SK-N-SH treated with all-trans-retinoic acid at 6 μM for 48 hours (cell line): ENCODE results near the gene ABCD1.
"Not testable (repeated sequence)": the region's sequence is repeated elsewhere in the genome, so short reads cannot be mapped to it uniquely, and the experiment has no call there.

Experiments
- ATAC-seq: fragments of 200-7000 bp; cut with Tn5 transposase; 3 replicates; pipeline ENCODE4 v1.9.1; 2020; ENCODE audit warnings: mild to moderate bottlenecking, moderate library complexity
- ARNTL ChIP-seq: fragments of 450-650 bp; formaldehyde crosslinking; IDR thresholded peaks from 2 replicates; pipeline ENCODE4 v1.5.0; 2020; ENCODE audit warnings: low read depth, mild to moderate bottlenecking, moderate library complexity, borderline replicate concordance
- BACH2 ChIP-seq: fragments of 250-450 bp; sonication (Bioruptor Pico); IDR thresholded peaks from 2 replicates; pipeline ENCODE4 v1.9.0; 2021; ENCODE audit warnings: mild to moderate bottlenecking, borderline replicate concordance
- ESRRG ChIP-seq: fragments of 250-450 bp; sonication (Bioruptor Pico); IDR thresholded peaks from 2 replicates; pipeline ENCODE4 v1.6.1; 2021; ENCODE audit warnings: mild to moderate bottlenecking
- ISL1 ChIP-seq: fragments of 250-450 bp; sonication (Bioruptor Pico); IDR thresholded peaks from 2 replicates; pipeline ENCODE4 v2.1.2; 2022; ENCODE audit warnings: mild to moderate bottlenecking, moderate library complexity
- PPARA ChIP-seq: fragments of 250-450 bp; sonication (Bioruptor Pico); IDR thresholded peaks from 2 replicates; pipeline ENCODE4 v1.5.0; 2020; ENCODE audit warnings: mild to moderate bottlenecking, borderline replicate concordance
- RARB ChIP-seq: fragments of 250-450 bp; sonication (Bioruptor Pico); IDR thresholded peaks from 2 replicates; pipeline ENCODE4 v1.8.0; 2021; ENCODE audit warnings: mild to moderate bottlenecking, moderate library complexity
- TOX ChIP-seq: fragments of 250-450 bp; sonication (Bioruptor Pico); IDR thresholded peaks from 2 replicates; pipeline ENCODE4 v1.8.0; 2021; ENCODE audit warnings: mild to moderate bottlenecking, moderate library complexity, borderline replicate concordance
- ZC3H10 ChIP-seq: fragments of 250-450 bp; sonication (Bioruptor Pico); IDR thresholded peaks from 2 replicates; pipeline ENCODE4 v1.5.1; 2021; ENCODE audit warnings: mild to moderate bottlenecking, moderate library complexity
- ZFP3 ChIP-seq: fragments of 250-450 bp; sonication (Bioruptor Pico); IDR thresholded peaks from 2 replicates; pipeline ENCODE4 v1.5.0; 2020; ENCODE audit warnings: mild to moderate bottlenecking, moderate library complexity
- ZNF565 ChIP-seq: fragments of 450-650 bp; formaldehyde crosslinking; conservative IDR thresholded peaks from 2 replicates; pipeline ENCODE4 v1.5.0; 2020; ENCODE audit warnings: low read depth, mild to moderate bottlenecking, moderate library complexity
- ZNF70 ChIP-seq: fragments of 450-650 bp; formaldehyde crosslinking; IDR thresholded peaks from 2 replicates; pipeline ENCODE4 v1.5.0; 2020; ENCODE audit warnings: mild to moderate bottlenecking, moderate library complexity
- ZNF8 ChIP-seq: fragments of 450-650 bp; formaldehyde crosslinking; IDR thresholded peaks from 2 replicates; pipeline ENCODE4 v1.5.0; 2020; ENCODE audit warnings: mild to moderate bottlenecking, moderate library complexity
- TF ChIP-seq, protein P1 (sequence below): fragments of 250-450 bp; sonication (Bioruptor Pico); IDR thresholded peaks from 2 replicates; pipeline ENCODE4 v1.5.0; 2020; ENCODE audit warnings: mild to moderate bottlenecking, moderate library complexity
- TF ChIP-seq, protein P2 (sequence below): fragments of 250-450 bp; sonication (Bioruptor Pico); IDR thresholded peaks from 2 replicates; pipeline ENCODE4 v1.8.0; 2020; ENCODE audit warnings: mild to moderate bottlenecking, moderate library complexity, borderline replicate concordance
- TF ChIP-seq, protein P3 (sequence below): fragments of 250-450 bp; sonication (Bioruptor Pico); IDR thresholded peaks from 2 replicates; pipeline ENCODE4 v1.8.0; 2021; ENCODE audit warnings: low read depth, mild to moderate bottlenecking, moderate library complexity, borderline replicate concordance
- TF ChIP-seq, protein P4 (sequence below): fragments of 250-450 bp; sonication (Bioruptor Pico); IDR thresholded peaks from 2 replicates; pipeline ENCODE4 v1.5.1; 2020; ENCODE audit warnings: low read depth, mild to moderate bottlenecking, moderate library complexity
- TF ChIP-seq, protein P5 (sequence below): fragments of 250-450 bp; sonication (Bioruptor Pico); IDR thresholded peaks from 2 replicates; pipeline ENCODE4 v1.5.1; 2021; ENCODE audit warnings: mild to moderate bottlenecking, moderate library complexity

ABCD1 gene

DNA sequence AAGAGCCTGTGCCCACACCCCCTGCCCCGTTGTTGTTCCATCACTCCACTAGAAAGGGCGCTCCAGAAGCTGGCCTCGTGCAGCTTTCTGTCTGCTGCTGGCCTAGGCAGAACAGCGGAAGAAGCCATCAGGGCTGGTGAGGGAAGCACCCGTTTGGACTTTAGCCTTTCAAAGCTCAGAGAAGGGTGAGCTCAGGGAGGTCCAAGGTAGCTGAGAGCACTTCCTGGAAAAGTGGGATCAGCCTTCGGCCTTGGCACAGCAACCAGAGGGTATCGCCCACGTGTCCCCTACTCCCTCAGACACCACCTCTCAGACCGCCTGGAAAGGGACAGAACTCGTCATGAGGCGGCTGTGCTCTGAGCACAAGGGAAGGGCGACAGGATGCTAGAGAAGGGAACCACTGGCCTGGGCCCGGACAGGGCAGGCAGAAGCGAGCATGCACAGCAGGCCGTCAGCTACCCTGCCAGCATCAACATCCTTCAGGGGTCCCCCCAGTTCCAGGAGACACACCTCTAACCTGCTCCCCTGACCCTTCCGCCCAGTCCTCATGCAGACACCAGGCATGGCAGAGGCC lies 25.4 kb upstream of the ABCD1 start:
- ATAC-seq: not testable (repeated sequence)

DNA sequence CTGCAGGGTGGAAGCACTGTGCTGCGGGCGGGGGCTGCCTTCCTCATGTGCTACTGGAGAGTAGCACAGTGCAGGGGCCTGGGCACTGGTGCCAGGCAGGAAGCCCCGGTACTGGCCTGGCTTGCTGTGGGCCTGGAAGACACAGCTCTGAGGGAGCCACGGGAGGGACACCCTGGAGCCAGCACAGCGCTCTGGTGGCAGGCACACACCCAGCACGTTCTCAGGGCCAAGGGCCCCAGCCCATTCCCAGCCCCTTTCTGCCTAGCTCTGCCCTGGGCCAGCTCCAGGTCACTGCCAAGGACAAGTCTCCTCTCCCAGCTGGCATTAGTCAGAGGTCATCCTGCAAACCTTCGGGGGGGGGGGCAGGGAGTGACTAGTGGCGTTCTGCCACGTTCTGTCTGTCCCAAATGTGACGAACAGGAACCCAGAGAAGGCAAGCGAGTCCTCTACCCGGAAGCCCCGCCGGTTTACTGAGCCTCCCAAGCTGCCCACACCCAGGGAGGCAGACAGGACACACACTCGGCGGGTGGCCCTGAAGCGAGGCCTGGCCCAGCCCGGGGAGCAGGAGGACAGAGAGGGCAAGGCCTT lies 24.8 kb upstream of the ABCD1 start:
- not testable (repeated sequence) for ATAC-seq

DNA sequence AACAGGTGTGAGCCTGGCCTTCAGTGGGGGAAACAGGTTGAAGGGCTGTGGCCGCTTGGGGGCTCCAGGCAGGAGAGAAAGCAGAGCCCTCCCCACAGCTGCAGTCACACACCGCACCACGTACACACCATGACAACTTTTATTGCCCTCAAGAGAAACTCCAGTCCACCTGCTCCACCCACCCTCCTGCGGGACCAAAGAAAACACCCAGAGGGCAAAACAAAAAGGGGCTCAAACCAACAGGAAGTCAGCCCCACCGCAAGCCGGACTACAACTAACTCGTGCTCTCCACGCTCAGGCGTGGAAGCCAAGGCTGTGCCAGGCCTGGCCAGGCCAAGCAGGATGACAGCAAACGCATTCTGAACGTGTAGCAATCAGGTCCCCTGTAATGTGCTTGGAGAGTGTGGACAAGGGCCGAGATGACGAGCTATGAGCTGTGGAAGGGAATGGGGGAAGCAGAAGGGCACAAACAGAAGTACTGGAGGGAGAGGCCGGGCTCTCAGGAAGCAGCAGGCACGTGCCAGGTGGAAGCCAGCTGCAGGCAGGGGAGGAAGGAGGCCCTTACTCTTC lies 24.2 kb upstream of the ABCD1 start:
- ATAC-seq: no peak
- TF ChIP-seq ZNF8 (CRISPR knock-in tag) (no peak), ZNF70 (CRISPR knock-in tag) (no peak), ISL1 (CRISPR knock-in tag) (no peak), ZFP3 (no peak), ESRRG (CRISPR knock-in tag) (no peak)
- TF ChIP-seq, protein P1, sequence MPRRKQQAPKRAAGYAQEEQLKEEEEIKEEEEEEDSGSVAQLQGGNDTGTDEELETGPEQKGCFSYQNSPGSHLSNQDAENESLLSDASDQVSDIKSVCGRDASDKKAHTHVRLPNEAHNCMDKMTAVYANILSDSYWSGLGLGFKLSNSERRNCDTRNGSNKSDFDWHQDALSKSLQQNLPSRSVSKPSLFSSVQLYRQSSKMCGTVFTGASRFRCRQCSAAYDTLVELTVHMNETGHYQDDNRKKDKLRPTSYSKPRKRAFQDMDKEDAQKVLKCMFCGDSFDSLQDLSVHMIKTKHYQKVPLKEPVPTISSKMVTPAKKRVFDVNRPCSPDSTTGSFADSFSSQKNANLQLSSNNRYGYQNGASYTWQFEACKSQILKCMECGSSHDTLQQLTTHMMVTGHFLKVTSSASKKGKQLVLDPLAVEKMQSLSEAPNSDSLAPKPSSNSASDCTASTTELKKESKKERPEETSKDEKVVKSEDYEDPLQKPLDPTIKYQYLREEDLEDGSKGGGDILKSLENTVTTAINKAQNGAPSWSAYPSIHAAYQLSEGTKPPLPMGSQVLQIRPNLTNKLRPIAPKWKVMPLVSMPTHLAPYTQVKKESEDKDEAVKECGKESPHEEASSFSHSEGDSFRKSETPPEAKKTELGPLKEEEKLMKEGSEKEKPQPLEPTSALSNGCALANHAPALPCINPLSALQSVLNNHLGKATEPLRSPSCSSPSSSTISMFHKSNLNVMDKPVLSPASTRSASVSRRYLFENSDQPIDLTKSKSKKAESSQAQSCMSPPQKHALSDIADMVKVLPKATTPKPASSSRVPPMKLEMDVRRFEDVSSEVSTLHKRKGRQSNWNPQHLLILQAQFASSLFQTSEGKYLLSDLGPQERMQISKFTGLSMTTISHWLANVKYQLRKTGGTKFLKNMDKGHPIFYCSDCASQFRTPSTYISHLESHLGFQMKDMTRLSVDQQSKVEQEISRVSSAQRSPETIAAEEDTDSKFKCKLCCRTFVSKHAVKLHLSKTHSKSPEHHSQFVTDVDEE: no peak
- TF ChIP-seq, protein P2, sequence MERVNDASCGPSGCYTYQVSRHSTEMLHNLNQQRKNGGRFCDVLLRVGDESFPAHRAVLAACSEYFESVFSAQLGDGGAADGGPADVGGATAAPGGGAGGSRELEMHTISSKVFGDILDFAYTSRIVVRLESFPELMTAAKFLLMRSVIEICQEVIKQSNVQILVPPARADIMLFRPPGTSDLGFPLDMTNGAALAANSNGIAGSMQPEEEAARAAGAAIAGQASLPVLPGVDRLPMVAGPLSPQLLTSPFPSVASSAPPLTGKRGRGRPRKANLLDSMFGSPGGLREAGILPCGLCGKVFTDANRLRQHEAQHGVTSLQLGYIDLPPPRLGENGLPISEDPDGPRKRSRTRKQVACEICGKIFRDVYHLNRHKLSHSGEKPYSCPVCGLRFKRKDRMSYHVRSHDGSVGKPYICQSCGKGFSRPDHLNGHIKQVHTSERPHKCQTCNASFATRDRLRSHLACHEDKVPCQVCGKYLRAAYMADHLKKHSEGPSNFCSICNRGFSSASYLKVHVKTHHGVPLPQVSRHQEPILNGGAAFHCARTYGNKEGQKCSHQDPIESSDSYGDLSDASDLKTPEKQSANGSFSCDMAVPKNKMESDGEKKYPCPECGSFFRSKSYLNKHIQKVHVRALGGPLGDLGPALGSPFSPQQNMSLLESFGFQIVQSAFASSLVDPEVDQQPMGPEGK (CRISPR knock-in tag): no peak
- TF ChIP-seq, protein P3, sequence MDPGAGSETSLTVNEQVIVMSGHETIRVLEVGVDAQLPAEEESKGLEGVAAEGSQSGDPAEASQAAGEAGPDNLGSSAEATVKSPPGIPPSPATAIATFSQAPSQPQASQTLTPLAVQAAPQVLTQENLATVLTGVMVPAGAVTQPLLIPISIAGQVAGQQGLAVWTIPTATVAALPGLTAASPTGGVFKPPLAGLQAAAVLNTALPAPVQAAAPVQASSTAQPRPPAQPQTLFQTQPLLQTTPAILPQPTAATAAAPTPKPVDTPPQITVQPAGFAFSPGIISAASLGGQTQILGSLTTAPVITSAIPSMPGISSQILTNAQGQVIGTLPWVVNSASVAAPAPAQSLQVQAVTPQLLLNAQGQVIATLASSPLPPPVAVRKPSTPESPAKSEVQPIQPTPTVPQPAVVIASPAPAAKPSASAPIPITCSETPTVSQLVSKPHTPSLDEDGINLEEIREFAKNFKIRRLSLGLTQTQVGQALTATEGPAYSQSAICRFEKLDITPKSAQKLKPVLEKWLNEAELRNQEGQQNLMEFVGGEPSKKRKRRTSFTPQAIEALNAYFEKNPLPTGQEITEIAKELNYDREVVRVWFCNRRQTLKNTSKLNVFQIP (CRISPR knock-in tag): no peak

DNA sequence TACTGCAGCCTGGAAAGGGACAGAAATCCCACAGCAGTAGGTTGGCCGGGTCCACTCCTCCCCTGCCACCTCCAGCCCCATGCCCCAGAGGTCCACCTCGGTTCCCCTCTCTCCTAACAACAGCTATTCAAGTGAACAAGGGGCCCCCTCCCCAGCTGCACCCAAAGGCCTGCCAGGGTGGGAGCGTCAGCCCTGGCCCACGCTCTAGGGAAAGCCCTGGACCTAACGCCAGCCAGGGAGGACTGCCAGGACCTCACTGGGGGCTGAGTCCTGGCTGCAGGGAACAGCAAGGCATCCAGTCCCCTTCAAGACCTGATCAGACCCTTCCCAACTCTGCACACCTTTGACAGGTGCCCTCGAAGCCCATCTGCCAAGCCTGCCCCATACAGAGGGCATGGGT lies 23.7 kb upstream of the ABCD1 start:
- no peak for ATAC-seq
- TF ChIP-seq BACH2 (CRISPR knock-in tag) (no peak), ZFP3 (no peak), RARB (CRISPR knock-in tag) (no peak), ZNF565 (CRISPR knock-in tag) (no peak), ESRRG (CRISPR knock-in tag) (no peak), ZNF8 (CRISPR knock-in tag) (no peak), PPARA (no peak), TOX (CRISPR knock-in tag) (no peak), ARNTL (CRISPR knock-in tag) (no peak), ZC3H10 (CRISPR knock-in tag) (no peak)
- TF ChIP-seq, protein P2 (CRISPR knock-in tag): no peak
- TF ChIP-seq, protein P4, sequence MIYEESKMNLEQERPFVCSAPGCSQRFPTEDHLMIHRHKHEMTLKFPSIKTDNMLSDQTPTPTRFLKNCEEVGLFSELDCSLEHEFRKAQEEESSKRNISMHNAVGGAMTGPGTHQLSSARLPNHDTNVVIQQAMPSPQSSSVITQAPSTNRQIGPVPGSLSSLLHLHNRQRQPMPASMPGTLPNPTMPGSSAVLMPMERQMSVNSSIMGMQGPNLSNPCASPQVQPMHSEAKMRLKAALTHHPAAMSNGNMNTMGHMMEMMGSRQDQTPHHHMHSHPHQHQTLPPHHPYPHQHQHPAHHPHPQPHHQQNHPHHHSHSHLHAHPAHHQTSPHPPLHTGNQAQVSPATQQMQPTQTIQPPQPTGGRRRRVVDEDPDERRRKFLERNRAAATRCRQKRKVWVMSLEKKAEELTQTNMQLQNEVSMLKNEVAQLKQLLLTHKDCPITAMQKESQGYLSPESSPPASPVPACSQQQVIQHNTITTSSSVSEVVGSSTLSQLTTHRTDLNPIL (CRISPR knock-in tag): no peak
- TF ChIP-seq, protein P5, sequence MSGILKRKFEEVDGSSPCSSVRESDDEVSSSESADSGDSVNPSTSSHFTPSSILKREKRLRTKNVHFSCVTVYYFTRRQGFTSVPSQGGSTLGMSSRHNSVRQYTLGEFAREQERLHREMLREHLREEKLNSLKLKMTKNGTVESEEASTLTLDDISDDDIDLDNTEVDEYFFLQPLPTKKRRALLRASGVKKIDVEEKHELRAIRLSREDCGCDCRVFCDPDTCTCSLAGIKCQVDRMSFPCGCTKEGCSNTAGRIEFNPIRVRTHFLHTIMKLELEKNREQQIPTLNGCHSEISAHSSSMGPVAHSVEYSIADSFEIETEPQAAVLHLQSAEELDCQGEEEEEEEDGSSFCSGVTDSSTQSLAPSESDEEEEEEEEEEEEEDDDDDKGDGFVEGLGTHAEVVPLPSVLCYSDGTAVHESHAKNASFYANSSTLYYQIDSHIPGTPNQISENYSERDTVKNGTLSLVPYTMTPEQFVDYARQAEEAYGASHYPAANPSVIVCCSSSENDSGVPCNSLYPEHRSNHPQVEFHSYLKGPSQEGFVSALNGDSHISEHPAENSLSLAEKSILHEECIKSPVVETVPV: no peak
- TF ChIP-seq, protein P1: no peak
